Calu3 (cell line): ENCODE data around the gene FRY. TPM values are rescaled to one million over a fixed set of nuclear protein-coding genes. Genes with fewer than 3 reads are reported as not detected.

Experiments used
- BruUV-seq: library from RNA; stranded (reverse); fragments of 400-500 nt; replicated peaks from 2 replicates; lab custom pipeline; 2021; lab: Mats Ljungman, UMichigan
- CTCF ChIA-PET: fragments of 300-600 bp; sonication (Branson Sonifier 250); formaldehyde crosslinking; loops from one replicate; lab custom pipeline; 2022; ENCODE audit warnings: antibody characterized with exemption; lab: Charles Lee
- DNase-seq: peaks from one replicate; pipeline ENCODE4 v3.0.0; 2022
- H3K27ac Mint-ChIP-seq: one replicate; pipeline ENCODE4 v1.8.0; 2022; ENCODE audit warnings: mixed read lengths; ENCODE audit not compliant: unreplicated experiment
- H3K27me3 Mint-ChIP-seq: one replicate; pipeline ENCODE4 v1.8.0; 2022; ENCODE audit warnings: mixed read lengths; ENCODE audit not compliant: unreplicated experiment
- H3K36me3 Mint-ChIP-seq: one replicate; pipeline ENCODE4 v1.8.0; 2022; ENCODE audit warnings: mild to moderate bottlenecking, moderate library complexity, mixed read lengths; ENCODE audit not compliant: insufficient read depth, unreplicated experiment
- H3K4me1 Mint-ChIP-seq: one replicate; pipeline ENCODE4 v1.8.0; 2022; ENCODE audit warnings: mild to moderate bottlenecking, low read depth, mixed read lengths; ENCODE audit not compliant: unreplicated experiment
- H3K4me3 Mint-ChIP-seq: one replicate; pipeline ENCODE4 v1.8.0; 2022; ENCODE audit warnings: mild to moderate bottlenecking, low read depth, moderate library complexity, mixed read lengths; ENCODE audit not compliant: unreplicated experiment
- H3K9me3 Mint-ChIP-seq: one replicate; pipeline ENCODE4 v1.8.0; 2022; ENCODE audit warnings: low read depth, mixed read lengths; ENCODE audit not compliant: unreplicated experiment
- CTCF ChIP-seq: fragments of 200-600 bp; IDR thresholded peaks from one replicate; pipeline ENCODE4 v1.8.0; 2022; ENCODE audit warnings: antibody characterized with exemption; ENCODE audit not compliant: unreplicated experiment
- intact Hi-C: fragments of 100-400 bp; cut with micrococcal nuclease; formaldehyde crosslinking; loops from one replicate; pipeline ENCODE4 v1.10.0; 2022; ENCODE audit not compliant: unreplicated experiment
- total RNA-seq: library from RNA; stranded (reverse); gene quantifications from 2 replicates; pipeline ENCODE4 v1.2.3, GENCODE V29; 2022

Gene FRY
- total RNA-seq, 1 experiment from 2014 or later: 6.2 TPM

DNA sequence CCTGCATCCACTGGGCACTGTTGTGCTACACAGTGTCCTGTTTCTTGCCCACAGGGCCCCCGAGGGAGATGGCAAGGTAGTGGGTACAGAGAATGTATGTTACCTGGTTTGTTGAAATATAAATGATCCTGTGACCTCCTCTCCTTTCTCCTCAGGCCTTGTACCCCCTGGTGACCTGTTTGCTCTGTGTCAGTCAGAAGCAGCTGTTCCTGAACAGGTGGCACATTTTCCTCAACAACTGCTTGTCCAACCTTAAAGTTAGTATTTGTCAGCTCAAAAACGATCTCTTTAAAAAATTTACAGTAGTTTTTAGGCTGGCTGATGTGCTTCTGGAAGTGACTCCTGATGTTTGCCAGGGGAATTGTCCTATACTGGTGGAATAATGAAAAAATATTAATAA is 105.1 kb downstream of the FRY start:
- Mint-ChIP-seq H3K36me3 (no peaks in the 10 kb centered on the region), H3K27ac (no peak overlapping the region), H3K27me3 (no peaks in the 10 kb centered on the region), H3K4me1 (no peaks in the 10 kb centered on the region), H3K9me3 (no peaks in the 10 kb centered on the region), H3K4me3 (no peak overlapping the region)
- BruUV-seq: no TSS peak
- intact Hi-C loops: no loop called here
- no peak for TF ChIP-seq CTCF
- CTCF ChIA-PET: no interaction called here
- DNase-seq: no peak

DNA sequence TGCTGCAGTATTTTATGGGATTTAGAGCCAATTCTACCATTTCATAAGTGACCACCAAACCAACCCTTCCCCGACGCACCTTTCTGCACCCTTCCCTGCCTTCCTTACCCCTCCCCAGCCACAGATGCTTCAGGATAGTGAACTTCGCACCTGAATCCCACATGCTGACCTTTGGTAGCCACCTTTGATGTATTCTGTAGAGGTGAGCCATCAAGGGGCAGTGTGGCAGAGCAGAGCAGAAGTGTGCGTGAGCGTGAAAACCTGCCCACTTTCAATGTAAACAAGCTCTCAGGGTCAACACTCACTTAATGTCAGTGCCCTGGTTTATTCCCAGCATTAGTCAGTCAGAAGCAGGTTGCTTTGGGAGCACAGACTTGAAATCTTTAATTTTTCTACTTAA is 107.7 kb downstream of the FRY start:
- intact Hi-C loops: no loop called here
- no peak overlapping the region for H3K27ac Mint-ChIP-seq
- H3K9me3 Mint-ChIP-seq: no peaks in the 10 kb centered on the region
- peaks cover 16% of the 10 kb centered on the region for H3K4me1 Mint-ChIP-seq
- DNase-seq: no peak
- no peaks in the 10 kb centered on the region for H3K27me3 Mint-ChIP-seq
- no peaks in the 10 kb centered on the region for H3K36me3 Mint-ChIP-seq
- BruUV-seq: no TSS peak
- CTCF ChIA-PET: no interaction called here
- TF ChIP-seq CTCF: no peak
- H3K4me3 Mint-ChIP-seq: no peak overlapping the region

DNA sequence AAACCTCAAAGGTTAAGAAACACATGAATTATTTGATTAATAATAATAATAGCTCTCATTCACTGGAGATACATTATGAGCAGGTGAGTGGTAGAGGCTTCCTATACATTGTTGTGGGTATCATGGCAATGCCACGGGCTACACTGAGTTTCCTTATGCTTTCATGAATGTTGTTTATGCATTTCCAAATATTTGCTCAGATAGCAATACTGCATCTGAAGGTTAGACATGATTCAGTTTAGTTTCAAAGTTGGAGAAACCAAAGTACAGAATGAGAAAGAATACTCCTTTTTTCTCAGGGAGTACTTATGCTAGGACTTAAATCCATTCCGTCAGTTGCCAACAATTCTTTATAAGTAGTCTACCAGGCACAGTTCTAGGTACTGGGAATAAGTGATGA is 108.5 kb downstream of the FRY start:
- H3K4me3 Mint-ChIP-seq: no peak overlapping the region
- TF ChIP-seq CTCF: no peak
- no TSS peak for BruUV-seq
- no peak overlapping the region for H3K27ac Mint-ChIP-seq
- no peaks in the 10 kb centered on the region for H3K27me3 Mint-ChIP-seq
- H3K9me3 Mint-ChIP-seq: no peaks in the 10 kb centered on the region
- intact Hi-C loops: no loop called here
- DNase-seq: no peak
- peaks cover 16% of the 10 kb centered on the region for H3K4me1 Mint-ChIP-seq
- CTCF ChIA-PET: no interaction called here
- no peaks in the 10 kb centered on the region for H3K36me3 Mint-ChIP-seq

DNA sequence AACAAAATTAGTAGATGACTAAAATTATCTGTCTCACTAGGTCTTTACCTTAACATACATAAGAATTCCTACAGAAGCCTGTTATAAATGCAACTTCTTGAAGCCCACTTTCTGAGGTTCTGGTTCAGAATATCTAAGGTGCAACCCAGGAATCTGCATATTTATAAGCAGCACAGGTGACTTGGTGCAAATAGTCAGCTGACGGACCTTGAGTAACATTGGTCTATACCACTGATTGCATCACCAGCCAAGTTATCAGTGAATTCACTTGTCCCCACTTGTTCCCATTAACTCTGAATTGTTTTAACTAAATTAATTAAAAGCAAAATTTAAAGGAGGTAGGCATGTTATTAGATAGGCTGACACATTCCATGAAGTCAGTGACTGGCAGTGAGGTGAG is 109.9 kb downstream of the FRY start:
- Mint-ChIP-seq H3K27ac (no peak overlapping the region), H3K4me3 (no peak overlapping the region), H3K27me3 (no peaks in the 10 kb centered on the region), H3K36me3 (no peaks in the 10 kb centered on the region), H3K9me3 (no peaks in the 10 kb centered on the region), H3K4me1 (peaks cover 16% of the 10 kb centered on the region)
- CTCF ChIA-PET: no interaction called here
- DNase-seq: no peak
- no peak for TF ChIP-seq CTCF
- intact Hi-C loops: no loop called here
- no TSS peak for BruUV-seq
